ENCODE results near the gene RFPL1.
"Not testable (repeated sequence)": the region's sequence is repeated elsewhere in the genome, so short reads cannot be mapped to it uniquely, and the experiment has no call there.

The RFPL1 gene

DNA sequence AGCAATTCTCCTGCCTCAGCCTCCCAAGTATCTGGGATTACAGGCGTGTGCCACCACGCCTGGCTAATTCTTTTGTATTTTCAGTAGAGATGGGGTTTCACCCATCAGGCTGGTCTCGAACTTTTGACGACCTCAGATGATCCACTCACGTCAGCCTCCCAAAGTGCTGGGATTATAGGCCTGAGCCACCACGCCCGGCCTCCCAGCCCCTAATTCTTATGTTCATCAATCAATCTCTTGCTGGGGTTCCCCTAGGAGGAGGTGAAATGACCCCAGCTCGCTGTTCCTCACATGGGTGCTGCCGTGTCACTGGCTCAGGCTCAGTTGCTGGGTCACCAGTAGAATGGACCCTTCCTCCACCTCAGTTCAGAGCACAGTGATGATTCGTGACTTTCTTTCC, at the start of gene RFPL1:
Gene RFPL1, plus strand, starts transcription at position 301 of the 400 bp plus-strand sequence.
- H3K4me3 ChIP-seq; H3K9me3 ChIP-seq; intact Hi-C loops (cut with DNase I; ENCODE audit: low total_unique reads); H3K27ac ChIP-seq; H3K4me1 ChIP-seq; H3K36me3 ChIP-seq: not testable (repeated sequence)
- DNase-seq = peak in 1 of 2 donors; percentile 12
- peaks cover 0 to 15% of the 10 kb centered on the region in 2 donors for H3K27me3 ChIP-seq

- H3K27ac ChIP-seq = peak overlapping the region; percentile 71 to 82
- peaks cover 0 to 4% (median 0%) of the 10 kb centered on the region in 3 donors for H3K36me3 ChIP-seq
- DNase-seq = no peak
- intact Hi-C loops (cut with DNase I; ENCODE audit: low total_unique reads) = loop anchor here (5.0 kb wide), 1 partner anchor 81 kb away; the partner anchor contains the start of gene GAS2L1
- H3K27me3 ChIP-seq = no peaks in the 10 kb centered on the region
- H3K9me3 ChIP-seq = no peaks in the 10 kb centered on the region
- H3K4me3 ChIP-seq = peak overlapping the region; percentile 70 to 72
- H3K4me1 ChIP-seq = peaks cover 0 to 33% (median 16%) of the 10 kb centered on the region in 4 donors
- no peak for TF ChIP-seq CTCF (IDR thresholded peaks at IDR 0.05)
These were observed 49.7 kb upstream of the RFPL1 start for GRCh38 chr22:29388759-29389090.

DNA sequence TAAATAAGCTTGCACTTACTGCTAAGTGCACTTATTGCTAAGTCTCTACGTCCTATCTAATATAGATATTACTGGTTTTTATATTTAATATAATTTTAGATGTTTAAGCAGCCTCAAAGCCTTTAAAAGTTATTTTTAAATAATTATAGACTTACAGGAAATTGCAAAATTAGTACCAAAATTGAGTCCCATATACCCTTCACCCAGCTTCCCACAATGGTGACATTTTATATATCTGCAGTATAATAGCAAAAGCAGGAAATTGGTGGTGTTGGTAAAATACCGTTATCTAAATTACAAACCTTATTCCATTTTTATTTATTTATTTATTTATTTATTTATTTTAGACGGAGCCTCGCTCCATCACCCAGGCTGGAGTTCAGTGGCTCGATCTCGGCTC, 48.1 kb upstream of the RFPL1 start:
- no peak overlapping the region for H3K4me3 ChIP-seq
- H3K9me3 ChIP-seq = no peaks in the 10 kb centered on the region
- TF ChIP-seq CTCF (IDR thresholded peaks at IDR 0.05) = no peak
- no peak overlapping the region for H3K27ac ChIP-seq
- no peak for DNase-seq
- no peaks in the 10 kb centered on the region for H3K27me3 ChIP-seq
- intact Hi-C loops (cut with DNase I; ENCODE audit: low total_unique reads) = loop anchor here (10.0 kb wide), 1 partner anchor 135 kb away; no protein-coding TSS in a partner anchor
- no peaks in the 10 kb centered on the region for H3K36me3 ChIP-seq
- H3K4me1 ChIP-seq = peaks cover 0 to 29% (median 17%) of the 10 kb centered on the region in 4 donors

GRCh38 chr22:29391546-29391945, 46.8 kb upstream of the RFPL1 start:
- no peaks in the 10 kb centered on the region for H3K27me3 ChIP-seq
- H3K4me3 ChIP-seq = no peak overlapping the region
- no peaks in the 10 kb centered on the region for H3K9me3 ChIP-seq
- no peak for TF ChIP-seq CTCF (IDR thresholded peaks at IDR 0.05)
- H3K27ac ChIP-seq = no peak overlapping the region
- peaks cover 0 to 24% (median 13%) of the 10 kb centered on the region in 4 donors for H3K4me1 ChIP-seq
- no peak for DNase-seq
- H3K36me3 ChIP-seq = no peaks in the 10 kb centered on the region
- intact Hi-C loops (cut with DNase I; ENCODE audit: low total_unique reads) = loop anchor here (10.0 kb wide), 1 partner anchor 133 kb away; no protein-coding TSS in a partner anchor

DNA sequence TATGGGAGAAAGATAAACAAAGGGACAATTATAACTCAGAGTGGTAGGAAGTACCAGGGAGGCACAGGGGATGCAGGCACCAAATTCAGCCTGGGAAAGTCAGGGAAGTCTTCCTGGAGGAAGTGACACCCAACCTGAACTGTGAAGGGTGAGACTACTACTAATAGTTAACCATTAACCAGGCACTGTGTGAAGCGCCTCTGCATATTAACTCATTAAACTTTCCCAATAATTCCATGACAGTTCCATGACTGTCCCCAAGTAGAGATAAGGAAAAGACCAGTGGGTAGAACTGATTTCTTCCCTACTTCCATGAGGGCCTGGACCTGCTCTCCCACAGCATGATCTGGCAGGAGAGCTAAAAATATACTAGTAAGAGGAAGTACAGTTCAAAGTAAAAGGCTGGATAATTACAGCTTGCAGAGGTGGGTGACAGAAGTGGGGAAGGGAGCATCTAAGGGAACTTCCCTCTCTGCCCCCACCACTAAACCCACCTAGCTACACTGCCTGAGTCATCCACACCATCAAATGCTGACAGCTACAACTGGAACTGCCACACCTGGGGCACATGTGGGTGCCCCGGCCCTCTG, 45.3 kb upstream of the RFPL1 start:
- Histone ChIP-seq H3K9me3 (no peaks in the 10 kb centered on the region), H3K27me3 (no peaks in the 10 kb centered on the region), H3K4me3 (no peak overlapping the region), H3K4me1 (peaks cover 0 to 11% (median 6%) of the 10 kb centered on the region in 4 donors), H3K27ac (no peak overlapping the region), H3K36me3 (no peaks in the 10 kb centered on the region)
- DNase-seq = peak in 1 of 2 donors; percentile 13
- intact Hi-C loops (cut with DNase I; ENCODE audit: low total_unique reads) = loop anchor here (10.0 kb wide), 1 partner anchor 132 kb away; no protein-coding TSS in a partner anchor
- no peak for TF ChIP-seq CTCF (IDR thresholded peaks at IDR 0.05)

GRCh38 chr22:29394931-29395581, 43.3 kb upstream of the RFPL1 start:
- no peak overlapping the region for H3K4me3 ChIP-seq
- TF ChIP-seq CTCF (IDR thresholded peaks at IDR 0.05) = peak; percentile 62 to 80
- no peaks in the 10 kb centered on the region for H3K36me3 ChIP-seq
- H3K9me3 ChIP-seq = no peaks in the 10 kb centered on the region
- H3K4me1 ChIP-seq = peaks cover 0 to 4% (median 0%) of the 10 kb centered on the region in 4 donors
- peak; percentile 71 to 72 for DNase-seq
- intact Hi-C loops (cut with DNase I; ENCODE audit: low total_unique reads) = loop anchor here (10.0 kb wide), 1 partner anchor 130 kb away; no protein-coding TSS in a partner anchor
- no peaks in the 10 kb centered on the region for H3K27me3 ChIP-seq
- H3K27ac ChIP-seq = no peak overlapping the region

Measured in tibial artery (tissue), 4 donors.